HS-5 (cell line): ENCODE data around the gene PCDHGC4.

Experiments
- DNase-seq: peaks from one replicate; pipeline ENCODE4 v3.0.0-alpha.2; 2012; ENCODE audit warnings: low read depth

Gene PCDHGC4

GRCh38 chr5:141484641-141485311 lies at the start of gene PCDHGC4:
Gene PCDHGC4, plus strand, starts transcription at chr5:141485030. Its CDS starts 144 bp downstream, at chr5:141485174.
- no peak for DNase-seq

DNA sequence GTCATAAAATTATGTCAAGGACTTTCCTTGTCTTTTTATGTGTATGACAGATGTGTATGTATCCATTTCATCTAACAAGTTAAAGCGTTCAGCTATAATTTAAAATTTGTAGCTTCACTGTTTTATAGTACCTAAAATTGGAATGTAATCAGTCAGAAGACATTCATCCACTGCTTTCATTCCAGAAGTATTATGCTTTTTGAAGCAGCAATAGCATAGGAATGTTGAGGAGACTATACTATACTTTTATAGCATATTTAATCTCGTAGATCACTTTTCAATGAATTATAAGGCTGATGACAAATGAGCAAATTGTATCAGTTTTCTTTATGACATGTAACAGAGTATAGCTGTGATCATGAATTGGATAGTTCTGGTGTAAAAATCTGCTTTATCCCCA lies 47.6 kb upstream of the PCDHGC4 start:
- no peak for DNase-seq

- no peak for DNase-seq
These were observed 45.3 kb upstream of the PCDHGC4 start for GRCh38 chr5:141439411-141440141.

GRCh38 chr5:141440341-141440740 lies 44.5 kb upstream of the PCDHGC4 start:
- DNase-seq: no peak

GRCh38 chr5:141441571-141442170 lies 43.2 kb upstream of the PCDHGC4 start:
- no peak for DNase-seq

DNA sequence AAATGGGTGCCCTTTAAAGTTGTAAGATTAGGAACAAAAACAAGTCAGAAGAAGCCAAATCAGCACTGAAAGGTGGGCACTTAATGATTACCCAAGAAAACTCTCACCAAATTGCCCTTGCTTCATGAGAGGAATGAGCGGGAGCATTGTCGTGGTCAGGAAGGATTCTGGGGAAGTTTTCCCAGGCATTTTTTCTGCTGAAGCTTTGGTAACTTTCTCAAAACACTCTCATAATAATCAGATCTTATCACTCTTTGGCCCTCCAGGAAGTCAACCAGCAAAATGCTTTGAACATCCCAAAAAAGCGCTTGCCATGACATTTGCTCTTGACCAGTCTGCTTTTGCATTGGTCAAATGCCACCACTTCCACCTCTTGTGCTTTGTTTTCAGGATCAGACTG lies 19.5 kb upstream of the PCDHGC4 start:
- DNase-seq: no peak

DNA sequence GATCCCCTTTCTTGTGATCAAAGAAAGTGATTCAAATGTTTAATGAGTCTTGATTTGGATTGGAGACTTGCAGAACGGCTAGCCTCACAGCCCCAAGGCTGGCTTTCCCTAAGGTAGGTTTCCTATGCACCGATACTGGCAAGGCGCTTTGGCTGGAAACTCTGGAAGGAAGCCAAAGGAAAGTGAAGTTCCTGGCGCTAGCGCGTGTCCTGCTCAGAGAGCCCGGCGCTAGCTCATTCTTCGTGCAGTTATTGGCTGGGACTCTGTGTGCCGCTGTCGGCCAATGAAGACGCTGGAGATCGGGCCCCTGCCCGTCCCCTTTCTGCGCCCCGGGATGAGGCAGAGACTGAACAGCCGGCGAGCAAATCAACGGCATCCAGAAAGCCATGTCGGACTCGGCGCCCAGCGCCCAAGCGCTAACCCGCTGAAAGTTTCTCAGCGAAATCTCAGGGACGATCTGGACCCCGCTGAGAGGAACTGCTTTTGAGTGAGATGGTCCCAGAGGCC lies 9.2 kb upstream of the PCDHGC4 start, which contains the start of gene PCDHGC3:
Gene PCDHGC3, plus strand, starts transcription at position 342 of the 507 bp plus-strand sequence. Its CDS starts 151 bp downstream, at position 493.
- peak; percentile 84 for DNase-seq

DNA sequence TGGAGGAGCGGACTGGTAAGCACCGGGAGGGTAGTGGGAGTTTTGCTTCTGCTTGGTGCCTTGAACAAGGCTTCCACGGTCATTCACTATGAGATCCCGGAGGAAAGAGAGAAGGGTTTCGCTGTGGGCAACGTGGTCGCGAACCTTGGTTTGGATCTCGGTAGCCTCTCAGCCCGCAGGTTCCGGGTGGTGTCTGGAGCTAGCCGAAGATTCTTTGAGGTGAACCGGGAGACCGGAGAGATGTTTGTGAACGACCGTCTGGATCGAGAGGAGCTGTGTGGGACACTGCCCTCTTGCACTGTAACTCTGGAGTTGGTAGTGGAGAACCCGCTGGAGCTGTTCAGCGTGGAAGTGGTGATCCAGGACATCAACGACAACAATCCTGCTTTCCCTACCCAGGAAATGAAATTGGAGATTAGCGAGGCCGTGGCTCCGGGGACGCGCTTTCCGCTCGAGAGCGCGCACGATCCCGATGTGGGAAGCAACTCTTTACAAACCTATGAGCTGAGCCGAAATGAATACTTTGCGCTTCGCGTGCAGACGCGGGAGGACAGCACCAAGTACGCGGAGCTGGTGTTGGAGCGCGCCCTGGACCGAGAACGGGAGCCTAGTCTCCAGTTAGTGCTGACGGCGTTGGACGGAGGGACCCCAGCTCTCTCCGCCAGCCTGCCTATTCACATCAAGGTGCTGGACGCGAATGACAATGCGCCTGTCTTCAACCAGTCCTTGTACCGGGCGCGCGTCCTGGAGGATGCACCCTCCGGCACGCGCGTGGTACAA lies 8.5 kb upstream of the PCDHGC4 start:
- DNase-seq: peak; percentile 53

GRCh38 chr5:141477044-141477575 lies 7.7 kb upstream of the PCDHGC4 start:
- no peak for DNase-seq

- no peak for DNase-seq
These were observed 7.0 kb upstream of the PCDHGC4 start for GRCh38 chr5:141477815-141478214.

- DNase-seq: no peak
These were observed 6.4 kb upstream of the PCDHGC4 start for GRCh38 chr5:141478321-141478945.

GRCh38 chr5:141479776-141480175 lies 5.1 kb upstream of the PCDHGC4 start:
- DNase-seq: no peak

- no peak for DNase-seq
These were observed 928 bp upstream of the PCDHGC4 start for GRCh38 chr5:141483902-141484301.

DNA sequence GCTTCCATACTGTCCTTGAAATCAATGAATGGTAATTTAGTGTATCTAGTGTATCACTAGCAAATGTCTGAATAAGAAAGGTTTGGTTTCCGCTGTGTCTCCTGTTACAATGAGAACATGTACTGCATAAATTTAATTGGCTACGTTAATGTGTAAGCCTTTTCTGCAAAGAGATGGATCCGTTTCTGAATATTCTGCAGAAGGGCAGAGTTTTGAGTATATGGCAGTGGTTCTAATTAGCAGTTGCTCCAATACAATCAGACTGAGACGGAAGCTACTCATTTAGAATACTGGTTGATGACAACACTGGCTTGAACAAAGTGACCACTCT lies 555 bp upstream of the PCDHGC4 start:
- no peak for DNase-seq

- DNase-seq: no peak
These were observed 658 bp downstream of the PCDHGC4 start for GRCh38 chr5:141485321-141486055.

DNA sequence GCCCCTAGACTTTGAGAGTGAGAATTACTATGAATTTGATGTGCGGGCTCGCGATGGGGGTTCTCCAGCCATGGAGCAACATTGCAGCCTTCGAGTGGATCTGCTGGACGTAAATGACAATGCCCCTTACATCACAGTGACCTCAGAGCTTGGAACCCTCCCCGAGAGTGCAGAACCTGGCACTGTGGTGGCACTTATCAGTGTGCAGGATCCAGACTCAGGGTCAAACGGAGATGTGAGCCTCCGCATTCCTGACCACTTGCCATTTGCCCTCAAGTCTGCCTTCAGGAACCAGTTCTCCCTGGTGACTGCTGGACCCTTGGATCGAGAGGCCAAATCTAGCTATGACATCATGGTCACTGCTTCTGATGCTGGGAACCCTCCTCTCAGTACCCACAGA lies 1.3 kb downstream of the PCDHGC4 start:
- DNase-seq: no peak

GRCh38 chr5:141487131-141487530 lies 2.3 kb downstream of the PCDHGC4 start:
- DNase-seq: no peak

GRCh38 chr5:141488591-141489561 lies 4.0 kb downstream of the PCDHGC4 start, which contains the start of gene PCDHGC5:
Gene PCDHGC5, plus strand, starts transcription at chr5:141489081. Its CDS starts 160 bp downstream, at chr5:141489241.
- DNase-seq: no peak

- DNase-seq: no peak
These were observed 5.0 kb downstream of the PCDHGC4 start for GRCh38 chr5:141489841-141490240.
